ENCODE measurements around the gene NXT2.

DNA sequence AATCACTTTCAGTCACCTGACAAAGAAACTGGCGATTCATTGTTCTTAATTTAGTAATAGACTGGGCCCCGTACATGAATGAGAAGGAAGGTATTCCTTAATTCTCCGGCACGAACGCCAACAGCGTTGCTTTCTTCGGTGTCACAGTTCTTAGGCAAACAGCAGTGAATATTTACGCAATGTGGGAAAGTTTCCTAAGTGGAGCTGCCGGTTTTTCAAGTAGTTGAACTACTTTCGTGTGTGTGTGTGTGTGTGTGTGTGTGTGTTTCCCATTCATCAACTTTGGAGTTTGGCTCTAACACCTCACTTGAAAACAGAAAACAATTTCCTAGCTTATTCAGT lies 651 bp downstream of the NXT2 start:
- TF ChIP-seq, protein P1, sequence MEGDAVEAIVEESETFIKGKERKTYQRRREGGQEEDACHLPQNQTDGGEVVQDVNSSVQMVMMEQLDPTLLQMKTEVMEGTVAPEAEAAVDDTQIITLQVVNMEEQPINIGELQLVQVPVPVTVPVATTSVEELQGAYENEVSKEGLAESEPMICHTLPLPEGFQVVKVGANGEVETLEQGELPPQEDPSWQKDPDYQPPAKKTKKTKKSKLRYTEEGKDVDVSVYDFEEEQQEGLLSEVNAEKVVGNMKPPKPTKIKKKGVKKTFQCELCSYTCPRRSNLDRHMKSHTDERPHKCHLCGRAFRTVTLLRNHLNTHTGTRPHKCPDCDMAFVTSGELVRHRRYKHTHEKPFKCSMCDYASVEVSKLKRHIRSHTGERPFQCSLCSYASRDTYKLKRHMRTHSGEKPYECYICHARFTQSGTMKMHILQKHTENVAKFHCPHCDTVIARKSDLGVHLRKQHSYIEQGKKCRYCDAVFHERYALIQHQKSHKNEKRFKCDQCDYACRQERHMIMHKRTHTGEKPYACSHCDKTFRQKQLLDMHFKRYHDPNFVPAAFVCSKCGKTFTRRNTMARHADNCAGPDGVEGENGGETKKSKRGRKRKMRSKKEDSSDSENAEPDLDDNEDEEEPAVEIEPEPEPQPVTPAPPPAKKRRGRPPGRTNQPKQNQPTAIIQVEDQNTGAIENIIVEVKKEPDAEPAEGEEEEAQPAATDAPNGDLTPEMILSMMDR (conservative IDR thresholded peaks at IDR 0.05 in 1 of 2, IDR thresholded peaks at IDR 0.05 in 1 of 2; ENCODE audit: low read depth in 1 of 2, low read length in 2 of 2), result no peak
- no peak for TF ChIP-seq EZH2 (IDR thresholded peaks at IDR 0.05; ENCODE audit: low read length, missing control alignments)

Measured in fibroblast of lung (primary cell).